Liver (tissue), 3 donors: ENCODE results near the gene MAT2A.

Source experiments
- CTCF ChIP-seq: fragments of 150-350 bp; IDR thresholded peaks from 2 replicates; pipeline ENCODE4 v1.5.1; 2017; ENCODE audit warnings: improper control_type of control experiment, low read depth, low read length; ENCODE audit not compliant: missing input control
- HNF4G ChIP-seq: IDR thresholded peaks from 2 replicates; pipeline ENCODE4 v1.6.1; 2016; ENCODE audit warnings: antibody characterized with exemption
- MAX ChIP-seq: IDR thresholded peaks from 2 replicates; pipeline ENCODE4 v1.6.1; 2016; ENCODE audit warnings: antibody characterized with exemption
- RAD21 ChIP-seq, 2 donors: IDR thresholded peaks; 2 replicates each; pipeline ENCODE4 v1.6.1; 2016; ENCODE audit warnings: antibody characterized with exemption in 2 of 2, mild to moderate bottlenecking in 2 of 2
- TAF1 ChIP-seq: conservative IDR thresholded peaks from 2 replicates; pipeline ENCODE4 v1.6.1; 2016; ENCODE audit warnings: antibody characterized with exemption, mild to moderate bottlenecking
- YY1 ChIP-seq: IDR thresholded peaks from 2 replicates; pipeline ENCODE4 v1.6.1; 2016; ENCODE audit warnings: antibody characterized with exemption, mild to moderate bottlenecking
- donor health status: healthy.
- donor health status: healthy.

- TF ChIP-seq CTCF, result no peak
- no peak for TF ChIP-seq YY1
- TF ChIP-seq HNF4G, result no peak
- no peak for TF ChIP-seq TAF1
- no peak for TF ChIP-seq RAD21 (IDR thresholded peaks at IDR 0.05)
- TF ChIP-seq MAX, result no peak
These were observed 33.3 kb upstream of the MAT2A start for GRCh38 chr2:85505551-85506238.
